Upper lobe of left lung (tissue), 6 donors: ENCODE results near the gene ATG7. TPM values are rescaled to one million over a fixed set of nuclear protein-coding genes. Genes with fewer than 3 reads are reported as not detected.
A peak's percentile ranks its signal among the peaks of the same experiment; 100 is the strongest.
"Not testable (repeated sequence)": the region's sequence is repeated elsewhere in the genome, so short reads cannot be mapped to it uniquely, and the experiment has no call there.

Source experiments
- ATAC-seq, 2 donors: fragments of 200-7000 bp; cut with Tn5 transposase; one replicate each; pipeline ENCODE4 v1.9.1; 2022; ENCODE audit warnings: mild to moderate bottlenecking in 2 of 2, moderate library complexity in 2 of 2; ENCODE audit not compliant: low FRiP score in 2 of 2
- DNase-seq, 2 donors: peaks; one replicate each; pipeline ENCODE4 v3.0.0-alpha.2; 2019 to 2020
- H3K27ac ChIP-seq, 4 donors: fragments of 200-600 bp; sonication (generic); one replicate each; pipeline ENCODE4 v1.5.1; 2016 to 2019
- H3K27me3 ChIP-seq, 4 donors: fragments of 200-600 bp; sonication (generic); one replicate each; pipeline ENCODE4 v1.5.1; 2017 to 2019
- H3K36me3 ChIP-seq, 4 donors: fragments of 200-600 bp; sonication (generic); one replicate each; pipeline ENCODE4 v1.5.1; 2016 to 2019
- H3K4me1 ChIP-seq, 4 donors: fragments of 200-600 bp; sonication (generic); one replicate each; pipeline ENCODE4 v1.5.1; 2018 to 2019
- H3K4me3 ChIP-seq, 4 donors: fragments of 200-600 bp; sonication (generic); one replicate each; pipeline ENCODE4 v1.5.1; 2017 to 2019; ENCODE audit warnings: mild to moderate bottlenecking in 2 of 4, moderate library complexity in 1 of 4
- H3K9me3 ChIP-seq, 4 donors: fragments of 200-600 bp; sonication (generic); one replicate each; pipeline ENCODE4 v1.5.1; 2018 to 2019
- EP300 ChIP-seq, 4 donors: sonication (generic); formaldehyde crosslinking; IDR thresholded peaks; one replicate each; pipeline ENCODE4 v1.5.1; 2017; ENCODE audit warnings: antibody characterized with exemption in 4 of 4, control low read depth in 2 of 4
- POLR2A ChIP-seq, 4 donors: fragments of 450-650 bp; IDR thresholded peaks; one replicate each; pipeline ENCODE4 v1.5.1; 2016 to 2017; ENCODE audit warnings: antibody characterized with exemption in 4 of 4, mild to moderate bottlenecking in 2 of 4
- POLR2AphosphoS5 ChIP-seq, 2 donors: sonication (generic); formaldehyde crosslinking; IDR thresholded peaks; one replicate each; pipeline ENCODE4 v1.5.1; 2017; ENCODE audit warnings: antibody characterized with exemption in 2 of 2
- WGBS, 2 donors: methylation state at CpG; one replicate each; pipeline ENCODE4 v1.1.5; 2017 to 2018; 5-methylcytosine and 5-hydroxymethylcytosine counted together
- total RNA-seq, 6 donors: library from RNA; depleted of rRNA in 4 of 6; stranded (reverse); fragments of >200 nt in 4 of 6; gene quantifications; one replicate each; pipeline versions ENCODE4 v1.1.0 to v1.2.1, GENCODE V29; 2016 to 2021
- TF ChIP-seq, protein P1 (sequence below), 6 experiments: fragments of 450-650 bp in 4 of 6; fragments of 200-600 bp in 2 of 6; sonication (generic) in 2 of 6; IDR thresholded peaks; one replicate each; pipeline ENCODE4 v1.5.1; 2016 to 2019; ENCODE audit warnings: antibody characterized with exemption in 6 of 6
- donor health status: DM: no; HTN: no; CAD: no; lungs with moderate emphysema.
- donor health status: DM: no; HTN: yes; CAD: no; lungs with severe emphysema.

Gene ATG7
- total RNA-seq, 6 donors from 2014 or later = 52.4 to 195 (median 74.1) TPM

DNA sequence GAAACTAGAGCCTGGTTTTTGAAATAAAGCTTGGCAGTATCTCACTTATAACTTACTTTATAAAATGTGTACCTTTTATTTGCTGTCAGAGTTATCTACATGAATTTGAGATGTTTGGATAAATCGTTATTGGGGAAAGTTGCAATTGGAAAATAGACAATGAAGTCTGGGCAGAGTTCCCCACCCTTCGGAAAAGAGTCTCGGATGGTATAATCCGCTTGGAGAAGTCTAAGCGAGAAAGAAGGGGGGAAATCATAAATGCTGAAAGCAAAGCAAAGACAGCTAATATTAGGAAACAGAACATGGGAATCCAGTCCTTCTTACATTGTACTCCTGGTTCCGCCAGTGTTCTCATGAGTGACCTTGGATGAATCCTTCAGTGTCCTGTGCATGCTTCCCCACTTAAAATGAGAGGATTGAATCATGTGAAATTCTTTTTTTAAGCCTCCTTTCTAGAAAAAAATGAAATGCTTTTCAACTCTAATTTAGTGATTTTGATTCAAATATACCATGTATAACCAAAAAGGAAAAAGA lies 162.4 kb downstream of the ATG7 start:
- WGBS, 2 donors = 69 to 76% methylated on average over 6 of the region's 6 CpGs

GRCh38 chr3:11435440-11436165 lies 163.4 kb downstream of the ATG7 start:
- DNase-seq (no peak), ATAC-seq (no peak)
- WGBS, 2 donors = 95 to 97% methylated on average over 7 of the region's 7 CpGs
- TF ChIP-seq, protein P1, sequence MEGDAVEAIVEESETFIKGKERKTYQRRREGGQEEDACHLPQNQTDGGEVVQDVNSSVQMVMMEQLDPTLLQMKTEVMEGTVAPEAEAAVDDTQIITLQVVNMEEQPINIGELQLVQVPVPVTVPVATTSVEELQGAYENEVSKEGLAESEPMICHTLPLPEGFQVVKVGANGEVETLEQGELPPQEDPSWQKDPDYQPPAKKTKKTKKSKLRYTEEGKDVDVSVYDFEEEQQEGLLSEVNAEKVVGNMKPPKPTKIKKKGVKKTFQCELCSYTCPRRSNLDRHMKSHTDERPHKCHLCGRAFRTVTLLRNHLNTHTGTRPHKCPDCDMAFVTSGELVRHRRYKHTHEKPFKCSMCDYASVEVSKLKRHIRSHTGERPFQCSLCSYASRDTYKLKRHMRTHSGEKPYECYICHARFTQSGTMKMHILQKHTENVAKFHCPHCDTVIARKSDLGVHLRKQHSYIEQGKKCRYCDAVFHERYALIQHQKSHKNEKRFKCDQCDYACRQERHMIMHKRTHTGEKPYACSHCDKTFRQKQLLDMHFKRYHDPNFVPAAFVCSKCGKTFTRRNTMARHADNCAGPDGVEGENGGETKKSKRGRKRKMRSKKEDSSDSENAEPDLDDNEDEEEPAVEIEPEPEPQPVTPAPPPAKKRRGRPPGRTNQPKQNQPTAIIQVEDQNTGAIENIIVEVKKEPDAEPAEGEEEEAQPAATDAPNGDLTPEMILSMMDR (IDR thresholded peaks at IDR 0.05) = no peak
- no peak for TF ChIP-seq EP300 (IDR thresholded peaks at IDR 0.05)
- TF ChIP-seq POLR2A (IDR thresholded peaks at IDR 0.05) = no peak
- TF ChIP-seq POLR2AphosphoS5 (IDR thresholded peaks at IDR 0.05) = no peak
- Histone ChIP-seq H3K9me3 (no peaks in the 10 kb centered on the region), H3K4me1 (peaks cover 0 to 8% (median 6%) of the 10 kb centered on the region in 4 donors), H3K27me3 (no peaks in the 10 kb centered on the region), H3K36me3 (no peaks in the 10 kb centered on the region), H3K4me3 (no peak overlapping the region), H3K27ac (no peak overlapping the region)

More for the DNA sequence above, 162.4 kb downstream of the ATG7 start:
- TF ChIP-seq POLR2A (IDR thresholded peaks at IDR 0.05) (no peak), EP300 (IDR thresholded peaks at IDR 0.05) (no peak)
- Histone ChIP-seq H3K27ac (peak overlapping the region; percentile 1 to 40 (median 22)), H3K4me3 (no peak overlapping the region), H3K36me3 (no peaks in the 10 kb centered on the region), H3K9me3 (no peaks in the 10 kb centered on the region), H3K27me3 (no peaks in the 10 kb centered on the region), H3K4me1 (peaks cover 0 to 8% (median 6%) of the 10 kb centered on the region in 4 donors)
- ATAC-seq (no peak), DNase-seq (no peak)

GRCh38 chr3:11436775-11437174 lies 164.6 kb downstream of the ATG7 start:
- 63 to 77% methylated on average over 2 of the region's 2 CpGs for WGBS, 2 donors
- no peak for ATAC-seq
- peaks cover 0 to 8% (median 6%) of the 10 kb centered on the region in 4 donors for H3K4me1 ChIP-seq

GRCh38 chr3:11437506-11437905 lies 165.3 kb downstream of the ATG7 start:
- no peak overlapping the region for H3K4me3 ChIP-seq
- no peaks in the 10 kb centered on the region for H3K27me3 ChIP-seq
- no peaks in the 10 kb centered on the region for H3K36me3 ChIP-seq
- ATAC-seq = no peak
- 95 to 99% methylated on average over 6 of the region's 6 CpGs for WGBS, 2 donors
- DNase-seq = no peak
- H3K9me3 ChIP-seq = no peaks in the 10 kb centered on the region
- TF ChIP-seq, protein P1 (IDR thresholded peaks at IDR 0.05) = no peak
- no peak for TF ChIP-seq EP300 (IDR thresholded peaks at IDR 0.05)
- no peak for TF ChIP-seq POLR2AphosphoS5 (IDR thresholded peaks at IDR 0.05)
- TF ChIP-seq POLR2A (IDR thresholded peaks at IDR 0.05) = no peak
- H3K27ac ChIP-seq = no peak overlapping the region
- peaks cover 0 to 8% (median 6%) of the 10 kb centered on the region in 4 donors for H3K4me1 ChIP-seq

More at GRCh38 chr3:11436775-11437174, 164.6 kb downstream of the ATG7 start:
- Histone ChIP-seq H3K27me3 (no peaks in the 10 kb centered on the region), H3K27ac (no peak overlapping the region), H3K36me3 (no peaks in the 10 kb centered on the region), H3K4me3 (no peak overlapping the region), H3K9me3 (no peaks in the 10 kb centered on the region)
- no peak for TF ChIP-seq POLR2A (IDR thresholded peaks at IDR 0.05)
- TF ChIP-seq, protein P1 (IDR thresholded peaks at IDR 0.05) = no peak
- no peak for TF ChIP-seq POLR2AphosphoS5 (IDR thresholded peaks at IDR 0.05)
- no peak for DNase-seq

DNA sequence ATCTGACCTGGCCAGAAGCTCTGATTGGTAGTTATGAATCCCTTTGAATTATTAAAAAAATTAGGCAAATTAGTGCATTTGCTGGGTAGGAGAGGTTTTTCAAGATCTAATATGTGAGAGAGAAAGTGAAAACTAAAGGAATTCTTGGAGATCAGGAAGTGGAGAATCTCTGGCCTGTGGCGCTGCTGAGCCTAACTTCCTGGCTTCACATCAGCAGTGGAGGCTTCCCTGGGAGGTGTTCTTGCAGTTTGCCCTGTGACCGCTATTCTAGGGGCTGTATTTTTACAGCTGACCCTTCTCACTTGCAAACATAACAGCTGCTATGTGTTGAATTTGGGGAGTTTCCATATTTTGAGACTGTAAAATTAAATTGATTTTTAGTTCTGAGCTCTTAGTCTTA lies 166.4 kb downstream of the ATG7 start:
- no peak for ATAC-seq
- Histone ChIP-seq H3K36me3 (no peaks in the 10 kb centered on the region), H3K4me1 (peaks cover 0 to 5% (median 4%) of the 10 kb centered on the region in 4 donors), H3K9me3 (no peaks in the 10 kb centered on the region), H3K27me3 (no peaks in the 10 kb centered on the region), H3K27ac (no peak overlapping the region), H3K4me3 (no peak overlapping the region)
- DNase-seq = no peak
- TF ChIP-seq EP300 (IDR thresholded peaks at IDR 0.05) (no peak), POLR2AphosphoS5 (IDR thresholded peaks at IDR 0.05) (no peak), POLR2A (IDR thresholded peaks at IDR 0.05) (no peak)
- TF ChIP-seq, protein P1 (IDR thresholded peaks at IDR 0.05) = no peak
- 61 to 64% methylated on average over 2 of the region's 2 CpGs for WGBS, 2 donors

GRCh38 chr3:11441346-11441745 lies 169.1 kb downstream of the ATG7 start:
- not testable (repeated sequence) for DNase-seq, H3K4me1 ChIP-seq, H3K27ac ChIP-seq, H3K36me3 ChIP-seq, H3K27me3 ChIP-seq, H3K4me3 ChIP-seq, H3K9me3 ChIP-seq, ATAC-seq
- 80 to 81% methylated on average over 7 of the region's 7 CpGs for WGBS, 2 donors
